HEK293 (cell line): Measurements from ENCODE around the gene PEPD.

Source experiments
- AEBP2 ChIP-seq: fragments of 450-650 bp; formaldehyde crosslinking; IDR thresholded peaks from 2 replicates; pipeline ENCODE4 v1.5.1; 2016; ENCODE audit warnings: missing biosample characterization, missing genetic modification characterization, borderline replicate concordance
- REST ChIP-seq: fragments of 450-650 bp; formaldehyde crosslinking; IDR thresholded peaks from 2 replicates; pipeline ENCODE4 v1.5.1; 2016; ENCODE audit warnings: missing biosample characterization, missing genetic modification characterization
- TCF7L2 ChIP-seq: IDR thresholded peaks from 2 replicates; pipeline ENCODE4 v1.6.1; 2011; ENCODE audit warnings: low read depth, mild to moderate bottlenecking, inconsistent platforms, low read length, moderate library complexity, borderline replicate concordance
- ZBTB7A ChIP-seq: fragments of 450-650 bp; formaldehyde crosslinking; IDR thresholded peaks from 2 replicates; pipeline ENCODE4 v1.5.1; 2016; ENCODE audit warnings: low read depth, missing biosample characterization, missing genetic modification characterization
- ZNF274 ChIP-seq, 2 experiments: fragments of 200-500 bp in 1 of 2; fragments of 450-650 bp in 1 of 2; sonication (Bioruptor generic) in 1 of 2; formaldehyde crosslinking in 1 of 2; IDR thresholded peaks; 2 replicates each; pipeline versions ENCODE4 v1.5.1 to v1.6.1; 2014 to 2016; ENCODE audit warnings: borderline replicate concordance in 1 of 2, inconsistent platforms in 1 of 2, low read length in 1 of 2, missing biosample characterization in 1 of 2, missing genetic modification characterization in 1 of 2
- ZNF76 ChIP-seq: fragments of 450-650 bp; formaldehyde crosslinking; IDR thresholded peaks from 2 replicates; pipeline ENCODE4; 2016; ENCODE audit warnings: low read depth, missing biosample characterization, missing genetic modification characterization, borderline replicate concordance
- TF ChIP-seq, protein P1 (sequence below): fragments of 450-650 bp; formaldehyde crosslinking; IDR thresholded peaks from 2 replicates; pipeline ENCODE4 v1.5.1; 2016; ENCODE audit warnings: missing biosample characterization, missing genetic modification characterization
- TF ChIP-seq, protein P2 (sequence below): fragments of 450-650 bp; formaldehyde crosslinking; IDR thresholded peaks from 2 replicates; pipeline ENCODE4 v1.5.1; 2016; ENCODE audit warnings: missing biosample characterization, missing genetic modification characterization

DNA sequence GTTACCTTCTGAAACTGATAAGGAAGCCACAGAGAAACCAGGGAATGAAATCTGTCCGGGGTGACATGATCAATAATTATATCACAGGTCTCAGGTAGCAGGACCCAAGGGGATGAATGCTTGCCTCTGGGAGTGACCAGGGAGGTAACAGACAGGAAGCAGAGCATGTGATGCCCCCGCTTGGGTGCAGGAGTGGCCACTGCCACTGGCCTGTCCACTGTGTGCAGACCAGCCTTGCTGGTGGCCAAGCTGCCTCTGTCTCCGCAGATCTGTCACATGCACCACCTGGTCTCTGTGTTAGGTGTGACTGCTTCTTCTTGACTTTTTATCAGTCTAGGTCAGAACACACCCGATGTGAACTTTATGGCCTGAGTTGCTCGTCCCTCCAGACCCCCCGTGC, 71.8 kb downstream of the PEPD start:
- TF ChIP-seq AEBP2 (tag by site-specific recombination), result no peak
- no peak for TF ChIP-seq TCF7L2
- no peak for TF ChIP-seq REST (tag by site-specific recombination)
- TF ChIP-seq, protein P1, sequence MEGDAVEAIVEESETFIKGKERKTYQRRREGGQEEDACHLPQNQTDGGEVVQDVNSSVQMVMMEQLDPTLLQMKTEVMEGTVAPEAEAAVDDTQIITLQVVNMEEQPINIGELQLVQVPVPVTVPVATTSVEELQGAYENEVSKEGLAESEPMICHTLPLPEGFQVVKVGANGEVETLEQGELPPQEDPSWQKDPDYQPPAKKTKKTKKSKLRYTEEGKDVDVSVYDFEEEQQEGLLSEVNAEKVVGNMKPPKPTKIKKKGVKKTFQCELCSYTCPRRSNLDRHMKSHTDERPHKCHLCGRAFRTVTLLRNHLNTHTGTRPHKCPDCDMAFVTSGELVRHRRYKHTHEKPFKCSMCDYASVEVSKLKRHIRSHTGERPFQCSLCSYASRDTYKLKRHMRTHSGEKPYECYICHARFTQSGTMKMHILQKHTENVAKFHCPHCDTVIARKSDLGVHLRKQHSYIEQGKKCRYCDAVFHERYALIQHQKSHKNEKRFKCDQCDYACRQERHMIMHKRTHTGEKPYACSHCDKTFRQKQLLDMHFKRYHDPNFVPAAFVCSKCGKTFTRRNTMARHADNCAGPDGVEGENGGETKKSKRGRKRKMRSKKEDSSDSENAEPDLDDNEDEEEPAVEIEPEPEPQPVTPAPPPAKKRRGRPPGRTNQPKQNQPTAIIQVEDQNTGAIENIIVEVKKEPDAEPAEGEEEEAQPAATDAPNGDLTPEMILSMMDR (tag by site-specific recombination), result no peak
- no peak for TF ChIP-seq ZNF76 (tag by site-specific recombination)
- TF ChIP-seq ZNF274 (IDR thresholded peaks at IDR 0.05; ENCODE audit: low read length), result no peak
- TF ChIP-seq ZNF274 (tag by site-specific recombination; IDR thresholded peaks at IDR 0.05; ENCODE audit: borderline replicate concordance), result no peak
- TF ChIP-seq, protein P2, sequence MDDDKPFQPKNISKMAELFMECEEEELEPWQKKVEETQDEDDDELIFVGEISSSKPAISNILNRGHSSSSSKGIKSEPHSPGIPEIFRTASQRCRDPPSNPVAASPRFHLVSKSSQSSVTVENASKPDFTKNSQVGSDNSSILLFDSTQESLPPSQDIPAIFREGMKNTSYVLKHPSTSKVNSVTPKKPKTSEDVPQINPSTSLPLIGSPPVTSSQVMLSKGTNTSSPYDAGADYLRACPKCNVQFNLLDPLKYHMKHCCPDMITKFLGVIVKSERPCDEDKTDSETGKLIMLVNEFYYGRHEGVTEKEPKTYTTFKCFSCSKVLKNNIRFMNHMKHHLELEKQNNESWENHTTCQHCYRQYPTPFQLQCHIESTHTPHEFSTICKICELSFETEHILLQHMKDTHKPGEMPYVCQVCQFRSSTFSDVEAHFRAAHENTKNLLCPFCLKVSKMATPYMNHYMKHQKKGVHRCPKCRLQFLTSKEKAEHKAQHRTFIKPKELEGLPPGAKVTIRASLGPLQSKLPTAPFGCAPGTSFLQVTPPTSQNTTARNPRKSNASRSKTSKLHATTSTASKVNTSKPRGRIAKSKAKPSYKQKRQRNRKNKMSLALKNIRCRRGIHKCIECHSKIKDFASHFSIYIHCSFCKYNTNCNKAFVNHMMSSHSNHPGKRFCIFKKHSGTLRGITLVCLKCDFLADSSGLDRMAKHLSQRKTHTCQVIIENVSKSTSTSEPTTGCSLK (tag by site-specific recombination), result no peak
- no peak for TF ChIP-seq ZBTB7A (tag by site-specific recombination)
